Germinal center (tissue), 1 donor: ENCODE measurements around the gene CCL22.

ENCODE experiments used
- DNase-seq: peaks from one replicate; pipeline ENCODE4 v3.0.0; 2012; ENCODE audit warnings: mixed read lengths, low spot score

Gene CCL22

GRCh38 chr16:57376313-57376818 is 17.8 kb downstream of the CCL22 start:
- no peak for DNase-seq

DNA sequence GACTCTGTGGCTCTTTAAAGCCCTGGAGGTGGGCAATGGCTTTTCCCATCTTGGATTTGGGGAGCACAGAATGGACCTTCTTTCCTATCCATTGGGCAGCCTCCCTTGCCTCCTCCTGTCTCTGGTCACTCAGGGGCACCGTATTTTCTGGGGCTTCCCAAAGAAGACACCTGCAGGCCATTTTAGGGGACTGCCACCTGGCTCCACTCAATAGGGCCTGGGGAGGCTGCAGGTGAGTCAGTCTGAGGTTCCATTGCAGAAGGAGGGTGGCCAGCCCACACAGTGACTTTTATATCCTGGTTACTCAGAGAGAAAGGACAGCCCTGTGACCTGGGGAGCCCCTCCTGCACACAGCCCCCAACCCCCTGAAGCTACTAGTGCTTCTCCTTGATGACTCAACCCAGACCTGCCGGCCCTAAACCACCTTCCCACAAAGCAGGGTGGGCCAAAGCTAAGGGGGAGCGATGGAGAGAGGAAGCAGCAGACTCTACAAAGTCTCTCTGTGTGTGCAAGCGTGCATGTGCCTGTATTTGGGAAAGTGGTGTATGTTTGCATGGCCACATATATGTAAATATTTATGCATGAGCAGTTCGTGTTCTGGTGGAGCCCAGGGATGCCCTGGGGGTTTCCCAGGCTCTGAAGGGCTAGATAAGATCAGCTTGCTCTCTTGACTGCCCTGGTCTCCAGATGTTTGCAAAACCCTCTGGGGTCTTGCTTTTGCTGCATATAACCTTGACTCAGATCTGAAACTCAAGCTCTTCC is 18.7 kb downstream of the CCL22 start:
- DNase-seq, result peak; percentile 74

DNA sequence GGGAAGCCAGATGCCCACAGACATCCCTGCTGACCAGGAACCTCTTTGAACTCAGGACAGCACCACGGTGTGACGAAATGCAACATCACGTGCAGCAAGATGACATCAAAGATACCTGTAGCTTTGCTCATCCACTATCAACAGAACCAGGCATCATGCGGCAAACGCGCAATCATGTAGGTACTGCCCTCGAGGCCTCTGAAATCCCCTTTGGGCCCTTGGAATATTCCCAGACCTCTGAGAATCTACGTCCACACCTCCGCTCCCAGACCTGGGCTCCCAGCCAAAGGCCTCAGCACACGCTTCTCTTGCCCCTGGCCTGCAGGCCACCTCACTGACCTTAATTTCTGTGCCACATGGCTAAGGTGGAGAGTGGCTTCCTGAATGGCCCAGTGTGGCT is 21.0 kb downstream of the CCL22 start:
- DNase-seq, result no peak

DNA sequence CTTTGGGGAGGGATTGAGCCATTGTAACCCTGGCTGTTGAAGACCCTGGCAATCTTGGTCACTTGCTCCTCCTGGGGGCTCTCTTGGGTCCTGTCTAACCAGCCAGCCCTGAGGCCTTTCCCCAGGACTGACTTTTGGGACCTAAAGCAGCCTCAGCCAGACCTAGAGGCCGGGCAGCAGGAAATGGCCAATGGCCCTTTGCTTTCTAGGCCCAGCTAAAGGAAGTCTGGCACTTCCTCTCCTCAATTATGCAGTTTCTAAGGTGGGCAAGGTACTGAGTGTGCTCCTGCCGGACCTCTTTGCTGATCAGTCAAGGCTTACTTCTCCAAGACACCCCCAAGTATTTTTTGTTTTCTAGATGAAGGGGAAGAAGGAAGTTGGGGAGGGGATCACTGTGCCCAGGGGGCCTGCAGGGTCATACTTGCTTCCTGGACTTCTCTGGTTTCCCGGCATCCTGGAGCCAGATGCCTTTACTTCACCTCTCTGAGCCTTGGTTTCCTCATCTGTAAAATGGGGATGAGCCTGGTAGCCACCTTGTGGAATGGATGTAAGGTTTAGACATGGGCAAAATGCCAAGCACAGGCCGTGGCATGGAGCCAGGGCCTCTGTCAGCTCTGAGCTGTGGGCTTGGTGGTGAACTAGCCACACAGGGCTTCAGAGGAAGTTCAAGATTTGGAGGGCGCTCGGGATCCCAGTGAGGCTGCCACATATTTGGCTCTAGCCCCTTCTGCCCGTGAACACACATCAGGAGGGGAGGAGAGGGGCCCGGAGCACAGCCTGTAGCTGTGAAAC is 22.3 kb downstream of the CCL22 start:
- no peak for DNase-seq

GRCh38 chr16:57381791-57382534 is 23.4 kb downstream of the CCL22 start:
- no peak for DNase-seq

DNA sequence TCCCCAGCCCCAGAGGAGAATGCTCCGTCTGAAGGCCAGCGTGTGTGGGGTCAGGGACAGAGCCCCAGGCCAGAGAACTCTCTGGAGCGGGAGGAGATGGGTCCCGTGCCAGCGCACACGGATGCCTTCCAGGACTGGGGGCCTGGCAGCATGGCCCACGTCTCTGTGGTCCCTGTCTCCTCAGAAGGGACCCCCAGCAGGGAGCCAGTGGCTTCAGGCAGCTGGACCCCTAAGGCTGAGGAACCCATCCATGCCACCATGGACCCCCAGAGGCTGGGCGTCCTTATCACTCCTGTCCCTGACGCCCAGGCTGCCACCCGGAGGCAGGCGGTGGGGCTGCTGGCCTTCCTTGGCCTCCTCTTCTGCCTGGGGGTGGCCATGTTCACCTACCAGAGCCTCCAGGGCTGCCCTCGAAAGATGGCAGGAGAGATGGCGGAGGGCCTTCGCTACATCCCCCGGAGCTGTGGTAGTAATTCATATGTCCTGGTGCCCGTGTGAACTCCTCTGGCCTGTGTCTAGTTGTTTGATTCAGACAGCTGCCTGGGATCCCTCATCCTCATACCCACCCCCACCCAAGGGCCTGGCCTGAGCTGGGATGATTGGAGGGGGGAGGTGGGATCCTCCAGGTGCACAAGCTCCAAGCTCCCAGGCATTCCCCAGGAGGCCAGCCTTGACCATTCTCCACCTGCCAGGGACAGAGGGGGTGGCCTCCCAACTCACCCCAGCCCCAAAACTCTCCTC is 24.1 kb downstream of the CCL22 start:
- DNase-seq, result no peak

- no peak for DNase-seq
Measured at GRCh38 chr16:57383276-57384247, 25.0 kb downstream of the CCL22 start.

DNA sequence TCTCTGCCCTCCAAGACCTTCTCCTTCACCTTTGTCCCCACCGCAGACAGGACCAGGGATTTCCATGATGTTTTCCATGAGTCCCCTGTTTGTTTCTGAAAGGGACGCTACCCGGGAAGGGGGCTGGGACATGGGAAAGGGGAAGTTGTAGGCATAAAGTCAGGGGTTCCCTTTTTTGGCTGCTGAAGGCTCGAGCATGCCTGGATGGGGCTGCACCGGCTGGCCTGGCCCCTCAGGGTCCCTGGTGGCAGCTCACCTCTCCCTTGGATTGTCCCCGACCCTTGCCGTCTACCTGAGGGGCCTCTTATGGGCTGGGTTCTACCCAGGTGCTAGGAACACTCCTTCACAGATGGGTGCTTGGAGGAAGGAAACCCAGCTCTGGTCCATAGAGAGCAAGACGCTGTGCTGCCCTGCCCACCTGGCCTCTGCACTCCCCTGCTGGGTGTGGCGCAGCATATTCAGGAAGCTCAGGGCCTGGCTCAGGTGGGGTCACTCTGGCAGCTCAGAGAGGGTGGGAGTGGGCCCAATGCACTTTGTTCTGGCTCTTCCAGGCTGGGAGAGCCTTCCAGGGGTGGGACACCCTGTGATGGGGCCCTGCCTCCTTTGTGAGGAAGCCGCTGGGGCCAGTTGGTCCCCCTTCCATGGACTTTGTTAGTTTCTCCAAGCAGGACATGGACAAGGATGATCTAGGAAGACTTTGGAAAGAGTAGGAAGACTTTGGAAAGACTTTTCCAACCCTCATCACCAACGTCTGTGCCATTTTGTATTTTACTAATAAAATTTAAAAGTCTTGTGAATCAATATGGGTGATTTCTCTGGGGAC is 25.9 kb downstream of the CCL22 start:
- DNase-seq, result peak; percentile 49

- no peak for DNase-seq
Measured at GRCh38 chr16:57385083-57385482, 26.5 kb downstream of the CCL22 start.

GRCh38 chr16:57386381-57386951 is 27.9 kb downstream of the CCL22 start:
- no peak for DNase-seq

DNA sequence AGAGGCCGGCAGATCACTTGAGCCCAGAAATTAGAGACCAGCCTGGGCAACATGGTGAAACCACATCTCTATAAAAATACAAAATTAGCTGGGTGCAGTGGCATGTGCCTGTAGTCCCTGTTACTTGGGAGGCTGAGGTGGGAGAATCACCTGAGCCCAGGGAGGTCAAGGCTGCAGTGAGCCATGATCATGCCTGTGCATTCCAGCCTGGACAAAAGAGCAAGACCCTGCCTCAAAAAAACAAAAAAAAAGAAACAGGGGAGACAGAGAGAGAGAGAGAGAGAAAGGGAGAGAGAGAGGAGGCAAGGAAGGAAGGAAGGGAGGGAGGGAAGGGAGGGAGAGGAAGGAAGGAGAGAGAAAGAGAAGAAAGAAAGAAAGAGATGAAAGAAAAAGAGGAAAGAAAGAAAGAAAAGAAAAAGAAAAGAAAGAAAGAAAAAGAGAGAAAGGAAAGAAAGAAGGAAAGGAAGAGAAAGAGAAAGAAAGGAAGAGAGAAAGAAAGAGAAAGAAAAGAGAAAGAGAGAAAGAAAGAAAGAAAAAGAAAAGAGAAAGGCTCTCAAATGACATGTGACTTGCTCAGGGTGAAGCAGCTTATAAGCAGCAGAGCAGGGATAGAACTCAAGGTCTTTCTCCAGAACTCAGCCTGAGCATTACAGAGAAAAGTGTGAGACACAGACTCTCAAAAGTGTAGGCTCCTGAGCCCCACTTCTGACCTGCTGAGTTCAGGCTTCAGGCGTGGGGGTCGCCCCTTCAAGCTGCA is 29.2 kb downstream of the CCL22 start:
- DNase-seq, result no peak

DNA sequence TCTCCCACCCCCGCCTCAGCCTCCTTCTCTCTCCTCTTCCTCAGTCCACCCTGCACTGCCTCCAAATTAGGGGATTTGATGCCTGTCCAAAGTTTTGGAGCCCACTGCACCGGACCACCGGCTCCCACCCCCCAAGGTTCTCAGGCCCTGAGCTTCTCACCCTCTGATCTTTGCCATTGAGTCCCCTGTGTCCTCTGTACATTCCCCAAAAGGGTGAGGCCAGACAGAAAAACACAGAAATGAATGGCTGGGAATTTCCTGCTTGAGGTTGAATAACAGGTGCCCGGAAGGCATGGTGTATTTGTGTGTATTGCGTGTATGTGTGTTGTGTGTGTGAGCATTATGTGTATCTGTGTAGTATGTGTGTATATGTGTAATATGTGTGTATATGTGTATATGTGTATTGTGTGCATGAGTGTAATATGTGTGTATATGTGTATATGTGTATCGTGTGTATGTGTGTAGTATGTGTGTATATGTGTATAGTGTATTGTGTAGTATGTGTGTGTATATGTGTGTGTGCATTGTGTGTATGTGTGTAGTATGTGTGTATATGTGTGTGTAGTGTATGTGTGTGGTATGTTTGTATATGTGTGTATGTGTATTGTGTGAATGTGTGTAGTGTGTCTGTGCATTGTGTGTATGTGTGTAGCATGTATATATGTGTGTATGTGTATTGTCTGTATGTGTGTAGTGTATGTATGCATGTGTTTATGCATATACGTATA is 29.9 kb downstream of the CCL22 start:
- no peak for DNase-seq

DNA sequence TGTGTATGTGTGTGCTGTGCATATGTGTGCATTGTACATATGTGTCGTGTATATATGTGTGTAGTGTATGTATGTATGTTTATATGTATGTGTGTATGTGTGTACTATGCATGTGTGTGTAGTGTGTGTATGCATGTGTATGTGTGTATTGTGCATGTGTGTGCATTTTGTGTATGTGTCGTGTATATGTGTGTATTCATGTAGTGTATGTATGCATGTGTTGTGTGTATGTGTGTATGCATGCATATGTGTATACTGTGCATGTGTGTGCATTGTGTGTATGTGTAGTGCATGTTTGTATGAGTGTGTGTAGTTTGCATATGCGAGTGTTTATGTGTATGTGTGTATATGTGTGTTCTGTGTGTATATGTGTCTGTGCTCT is 30.5 kb downstream of the CCL22 start:
- DNase-seq, result no peak

GRCh38 chr16:57390636-57391295 is 32.2 kb downstream of the CCL22 start:
- no peak for DNase-seq

GRCh38 chr16:57391300-57391699 is 32.7 kb downstream of the CCL22 start:
- no peak for DNase-seq

DNA sequence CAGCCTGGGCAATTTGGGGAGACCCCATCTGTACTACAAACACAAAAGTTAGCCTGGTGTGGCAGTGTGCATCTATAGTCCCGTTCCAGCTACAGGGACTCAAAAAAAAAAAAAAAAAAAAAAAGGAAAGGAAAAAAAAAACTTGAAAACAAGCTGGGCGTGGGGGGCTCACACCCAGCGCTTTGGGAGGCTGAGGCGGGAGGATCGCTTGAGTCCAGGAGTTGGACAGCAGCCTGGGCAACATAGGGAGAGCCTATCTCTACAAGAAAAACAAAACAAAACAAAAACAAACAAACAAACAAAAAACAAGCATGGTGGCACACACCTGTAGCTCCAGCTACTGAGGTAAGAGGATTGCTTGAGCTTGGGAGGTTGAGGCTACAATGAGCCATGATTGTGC is 33.1 kb downstream of the CCL22 start:
- no peak for DNase-seq

GRCh38 chr16:57392694-57393093 is 34.1 kb downstream of the CCL22 start:
- DNase-seq, result no peak
